ENCODE measurements around the gene TIGD3.

- TF ChIP-seq CTCF (IDR thresholded peaks at IDR 0.05), result no peak
- TF ChIP-seq POLR2A (IDR thresholded peaks at IDR 0.05), result no peak
Measured at GRCh38 chr11:65395961-65396530, 41.5 kb downstream of the TIGD3 start.
